ENCODE measurements around the gene GRM5.

The GRM5 gene

DNA sequence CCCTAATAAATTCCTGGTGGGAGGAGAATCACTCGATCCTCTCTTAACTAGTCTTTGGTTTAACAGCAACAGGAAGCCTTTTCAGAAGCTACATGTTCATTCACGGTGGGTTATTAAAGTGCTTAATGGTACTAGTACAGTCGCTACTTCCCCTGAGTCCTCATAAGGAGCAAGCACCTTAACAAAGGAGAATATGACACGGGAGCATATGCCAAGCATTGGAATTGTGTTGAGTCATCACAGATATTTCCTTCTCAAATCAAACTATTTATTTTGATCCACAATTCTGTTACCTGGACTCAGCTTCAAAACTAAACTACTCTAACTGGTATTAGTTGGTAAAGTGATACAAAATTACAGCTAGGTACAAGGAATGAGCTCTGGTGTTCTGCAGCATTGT is 550.8 kb downstream of the GRM5 start:
- TF ChIP-seq, protein P1, sequence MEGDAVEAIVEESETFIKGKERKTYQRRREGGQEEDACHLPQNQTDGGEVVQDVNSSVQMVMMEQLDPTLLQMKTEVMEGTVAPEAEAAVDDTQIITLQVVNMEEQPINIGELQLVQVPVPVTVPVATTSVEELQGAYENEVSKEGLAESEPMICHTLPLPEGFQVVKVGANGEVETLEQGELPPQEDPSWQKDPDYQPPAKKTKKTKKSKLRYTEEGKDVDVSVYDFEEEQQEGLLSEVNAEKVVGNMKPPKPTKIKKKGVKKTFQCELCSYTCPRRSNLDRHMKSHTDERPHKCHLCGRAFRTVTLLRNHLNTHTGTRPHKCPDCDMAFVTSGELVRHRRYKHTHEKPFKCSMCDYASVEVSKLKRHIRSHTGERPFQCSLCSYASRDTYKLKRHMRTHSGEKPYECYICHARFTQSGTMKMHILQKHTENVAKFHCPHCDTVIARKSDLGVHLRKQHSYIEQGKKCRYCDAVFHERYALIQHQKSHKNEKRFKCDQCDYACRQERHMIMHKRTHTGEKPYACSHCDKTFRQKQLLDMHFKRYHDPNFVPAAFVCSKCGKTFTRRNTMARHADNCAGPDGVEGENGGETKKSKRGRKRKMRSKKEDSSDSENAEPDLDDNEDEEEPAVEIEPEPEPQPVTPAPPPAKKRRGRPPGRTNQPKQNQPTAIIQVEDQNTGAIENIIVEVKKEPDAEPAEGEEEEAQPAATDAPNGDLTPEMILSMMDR (IDR thresholded peaks at IDR 0.05; ENCODE audit: low read length, missing control alignments), result no peak
- no peak for DNase-seq (ENCODE audit: low read depth)

DNA sequence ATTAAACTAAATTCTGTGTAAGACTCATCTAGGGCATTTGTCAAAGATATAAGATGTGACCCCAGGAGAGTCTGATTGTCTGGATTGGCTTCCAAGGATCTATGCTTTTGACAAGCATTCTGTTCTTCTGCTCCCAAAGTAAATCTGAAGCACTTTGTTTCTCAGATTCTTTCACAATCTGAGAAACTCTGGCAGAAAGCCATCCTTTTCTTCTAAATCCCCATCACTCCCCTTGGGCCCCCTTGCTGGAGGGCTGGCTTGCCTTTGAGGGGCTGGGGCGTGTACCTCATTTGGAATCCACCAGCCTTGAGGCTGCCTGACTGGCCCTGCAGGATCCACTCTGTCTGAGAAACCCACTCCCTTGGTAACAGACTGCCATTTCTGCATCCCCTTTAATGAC is 554.8 kb downstream of the GRM5 start:
- peak; percentile 45 for DNase-seq (ENCODE audit: low read depth)
- TF ChIP-seq, protein P1 (IDR thresholded peaks at IDR 0.05; ENCODE audit: low read length, missing control alignments), result no peak
- no peak overlapping the region for H3K4me3 ChIP-seq (replicated peaks; ENCODE audit: low read depth, low read length)

More for the DNA sequence above, 550.8 kb downstream of the GRM5 start:
- H3K4me3 ChIP-seq (replicated peaks; ENCODE audit: low read depth, low read length), result no peak overlapping the region

DNA sequence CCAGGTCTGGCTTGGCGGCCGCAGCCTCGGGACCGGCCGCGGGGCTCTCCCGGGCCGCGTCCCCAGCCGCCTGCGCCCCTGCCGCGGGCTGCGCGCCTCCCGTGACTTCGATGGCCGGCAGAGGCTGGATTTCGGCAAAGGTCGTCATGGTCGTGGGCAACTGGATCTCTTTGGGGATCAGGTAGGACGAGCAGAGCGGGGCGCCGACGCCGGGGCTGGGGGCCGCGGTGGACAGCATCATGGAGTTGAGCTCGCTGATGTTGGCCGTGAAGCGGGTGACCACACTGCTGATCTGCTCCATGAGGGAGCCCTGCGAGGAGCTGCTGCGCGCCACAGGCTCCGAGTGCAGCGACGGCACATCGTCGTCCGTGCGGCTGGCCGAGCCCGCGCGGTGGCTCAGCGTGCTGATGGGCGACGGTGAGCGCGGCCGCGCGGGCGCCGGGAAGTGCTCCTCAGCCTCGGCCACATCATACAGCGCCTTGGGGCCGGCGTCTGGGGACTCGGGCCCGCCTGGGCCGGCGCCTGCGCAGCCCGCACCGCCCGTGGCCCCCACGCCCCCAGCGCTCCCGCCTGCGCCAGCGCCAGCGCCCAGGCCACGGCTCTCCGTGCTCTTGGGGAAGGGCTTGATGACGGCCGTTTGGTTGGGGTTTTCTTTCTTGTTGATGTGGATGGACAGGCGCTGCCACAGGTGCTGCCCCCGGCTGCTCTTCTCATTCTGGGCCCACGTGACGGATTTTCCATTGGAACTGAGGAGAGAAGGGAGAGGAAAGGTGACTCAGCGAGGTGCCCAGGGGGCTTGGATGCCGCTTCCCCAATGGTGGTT is 556.8 kb downstream of the GRM5 start:
- H3K4me3 ChIP-seq (replicated peaks; ENCODE audit: low read depth, low read length), result peak overlapping the region; percentile 34
- TF ChIP-seq, protein P1 (IDR thresholded peaks at IDR 0.05; ENCODE audit: low read length, missing control alignments), result no peak
- peak; percentile 29 for DNase-seq (ENCODE audit: low read depth)

DNA sequence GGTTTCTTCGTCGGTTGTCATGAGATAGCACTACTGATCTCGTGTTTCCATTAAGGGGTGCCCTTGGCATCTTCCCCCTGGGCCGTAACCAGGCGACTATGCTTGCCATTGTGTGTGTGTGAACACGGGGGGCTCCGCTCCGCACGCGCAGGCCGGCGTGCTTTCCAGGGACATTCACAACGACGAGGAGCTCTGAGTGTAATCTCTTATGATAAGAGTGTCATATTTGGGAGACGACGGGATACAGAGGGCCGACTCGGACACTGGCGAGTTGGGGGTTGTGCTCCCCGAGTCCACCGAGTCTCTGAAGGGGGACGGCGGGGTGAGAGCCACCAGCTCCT is 557.4 kb downstream of the GRM5 start:
- no peak overlapping the region for H3K4me3 ChIP-seq (replicated peaks; ENCODE audit: low read depth, low read length)
- TF ChIP-seq, protein P1 (IDR thresholded peaks at IDR 0.05; ENCODE audit: low read length, missing control alignments), result no peak
- no peak for DNase-seq (ENCODE audit: low read depth)

DNA sequence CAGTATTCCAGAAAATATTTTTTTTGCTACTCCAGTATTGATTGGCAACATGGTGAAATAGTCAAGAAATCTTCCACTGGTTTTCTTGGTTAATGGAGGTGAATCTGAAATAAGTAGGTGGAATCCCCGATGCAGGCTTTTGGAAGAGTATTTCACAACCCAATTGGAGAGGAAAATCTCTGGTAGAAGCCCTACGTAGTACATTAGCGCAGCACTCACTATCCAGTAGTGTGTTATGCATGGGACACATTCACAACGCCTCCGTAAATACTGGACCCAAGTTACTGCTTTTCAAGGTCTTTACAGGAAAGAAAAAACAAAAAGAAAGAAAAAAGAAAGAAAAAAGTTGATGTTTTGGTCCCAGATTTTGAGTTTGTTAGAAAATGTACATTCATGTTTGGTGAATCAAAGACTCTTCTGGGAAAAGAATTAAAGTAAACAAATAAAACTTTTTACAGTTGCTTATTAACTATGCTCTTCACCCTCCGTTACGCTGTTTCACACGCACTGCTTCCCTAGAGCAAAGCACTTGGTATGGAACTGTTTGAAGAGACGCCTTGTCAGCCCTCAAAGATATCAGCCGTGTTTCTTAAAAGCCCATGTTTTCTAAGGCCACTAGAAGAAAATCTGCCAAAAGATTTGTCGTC is 557.9 kb downstream of the GRM5 start:
- TF ChIP-seq, protein P1 (IDR thresholded peaks at IDR 0.05; ENCODE audit: low read length, missing control alignments), result no peak
- H3K4me3 ChIP-seq (replicated peaks; ENCODE audit: low read depth, low read length), result no peak overlapping the region
- DNase-seq (ENCODE audit: low read depth), result no peak

DNA sequence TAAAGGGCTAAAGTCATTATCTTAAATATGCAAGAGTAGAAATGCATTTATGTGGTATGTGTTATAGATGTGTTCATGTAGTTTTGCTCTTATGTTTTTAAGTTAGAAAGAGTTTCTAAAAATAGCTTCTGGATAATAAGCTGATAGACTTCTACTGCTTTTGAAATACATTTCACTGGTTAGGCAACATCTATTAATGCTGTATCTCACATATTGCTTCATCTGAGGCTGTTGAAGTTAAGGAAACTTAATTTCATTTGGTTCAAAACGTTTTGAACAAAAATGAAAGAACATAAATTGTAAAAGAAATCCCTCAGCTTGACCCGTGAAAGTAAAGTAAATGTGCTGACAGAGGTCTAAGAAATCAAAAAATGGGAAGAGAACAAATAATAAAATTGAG is 564.2 kb downstream of the GRM5 start:
- no peak overlapping the region for H3K4me3 ChIP-seq (replicated peaks; ENCODE audit: low read depth, low read length)
- TF ChIP-seq, protein P1 (IDR thresholded peaks at IDR 0.05; ENCODE audit: low read length, missing control alignments), result no peak
- peak; percentile 43 for DNase-seq (ENCODE audit: low read depth)

Data from fibroblast of pulmonary artery (primary cell).